H9 (cell line): ENCODE results near the gene IGFL2. TPM values are rescaled to one million over a fixed set of nuclear protein-coding genes. Genes with fewer than 3 reads are reported as not detected.
A peak's percentile ranks its signal among the peaks of the same experiment; 100 is the strongest.

Experiments
- DNase-seq: peaks from one replicate; pipeline ENCODE4 v3.0.0-alpha.2; 2017
- H2AFZ ChIP-seq: one replicate; pipeline ENCODE4 v1.6.1; 2013; ENCODE audit warnings: mild to moderate bottlenecking, low read length, control low read depth, moderate library complexity
- H2AK5ac ChIP-seq: 2 replicates; pipeline ENCODE4 v1.6.1; 2013; ENCODE audit warnings: low read length, control low read depth, mixed read lengths; ENCODE audit not compliant: insufficient read length
- H2BK120ac ChIP-seq: one replicate; pipeline ENCODE4 v1.6.1; 2013; ENCODE audit warnings: low read depth, mild to moderate bottlenecking, low read length, control low read depth, inconsistent platforms; ENCODE audit not compliant: poor library complexity, severe bottlenecking
- H2BK12ac ChIP-seq: 2 replicates; pipeline ENCODE4 v1.6.1; 2013; ENCODE audit warnings: low read length, control low read depth, mixed read lengths, low read depth; ENCODE audit not compliant: insufficient read length
- H2BK15ac ChIP-seq: 2 replicates; pipeline ENCODE4 v1.6.1; 2013; ENCODE audit warnings: low read depth, low read length, control low read depth
- H2BK20ac ChIP-seq: one replicate; pipeline ENCODE4 v1.6.1; 2013; ENCODE audit warnings: low read depth, mild to moderate bottlenecking, low read length, control low read depth, inconsistent platforms; ENCODE audit not compliant: poor library complexity, severe bottlenecking
- H2BK5ac ChIP-seq: 2 replicates; pipeline ENCODE4 v1.6.1; 2013; ENCODE audit warnings: low read length, control low read depth, mixed read lengths; ENCODE audit not compliant: insufficient read length
- H3K14ac ChIP-seq: 2 replicates; pipeline ENCODE4 v1.6.1; 2013; ENCODE audit warnings: low read length, control low read depth; ENCODE audit not compliant: insufficient read depth
- H3K18ac ChIP-seq: 2 replicates; pipeline ENCODE4 v1.6.1; 2013; ENCODE audit warnings: low read depth, mild to moderate bottlenecking, mixed read lengths, low read length, control low read depth; ENCODE audit not compliant: insufficient read length
- H3K23ac ChIP-seq: 2 replicates; pipeline ENCODE4 v1.6.1; 2013; ENCODE audit warnings: low read length, control low read depth, mixed read lengths, low read depth; ENCODE audit not compliant: insufficient read length
- H3K23me2 ChIP-seq: 2 replicates; pipeline ENCODE4 v1.6.1; 2013; ENCODE audit warnings: low read depth, mild to moderate bottlenecking, mixed read lengths, low read length, control low read depth; ENCODE audit not compliant: insufficient read length, poor library complexity, severe bottlenecking
- H3K27ac ChIP-seq: 2 replicates; pipeline ENCODE4 v1.5.1; 2013; ENCODE audit warnings: low read length, control low read depth, mixed read lengths, low read depth; ENCODE audit not compliant: insufficient read length
- H3K27me3 ChIP-seq: 2 replicates; pipeline ENCODE4 v1.6.1; 2013; ENCODE audit warnings: low read length, control low read depth, inconsistent platforms; ENCODE audit not compliant: insufficient read depth
- H3K4ac ChIP-seq: 2 replicates; pipeline ENCODE4 v1.6.1; 2013; ENCODE audit warnings: low read depth, mild to moderate bottlenecking, control low read depth, inconsistent platforms, low read length, moderate library complexity
- H3K4me1 ChIP-seq: 2 replicates; pipeline ENCODE4 v1.6.1; 2013; ENCODE audit warnings: low read length, control low read depth, inconsistent platforms; ENCODE audit not compliant: insufficient read depth
- H3K4me2 ChIP-seq: 2 replicates; pipeline ENCODE4 v1.6.1; 2013; ENCODE audit warnings: low read length, control low read depth, mixed read lengths; ENCODE audit not compliant: insufficient read length, insufficient read depth
- H3K56ac ChIP-seq: 2 replicates; pipeline ENCODE4 v1.6.1; 2013; ENCODE audit warnings: low read depth, mild to moderate bottlenecking, mixed read lengths, low read length, control low read depth; ENCODE audit not compliant: insufficient read length
- H3K79me1 ChIP-seq: 2 replicates; pipeline ENCODE4 v1.6.1; 2013; ENCODE audit warnings: low read depth, mild to moderate bottlenecking, moderate library complexity, low read length, control low read depth, inconsistent platforms; ENCODE audit not compliant: insufficient read depth, poor library complexity, severe bottlenecking
- H3K79me2 ChIP-seq: 2 replicates; pipeline ENCODE4 v1.6.1; 2013; ENCODE audit warnings: low read length, control low read depth, inconsistent platforms; ENCODE audit not compliant: insufficient read depth
- H3K9ac ChIP-seq: 2 replicates; pipeline ENCODE4 v1.6.1; 2013; ENCODE audit warnings: low read length, control low read depth, mixed read lengths; ENCODE audit not compliant: insufficient read length; ENCODE audit errors: extremely low read depth
- H3K9me3 ChIP-seq: one replicate; pipeline ENCODE4 v1.6.1; 2013; ENCODE audit warnings: low read depth, low read length, inconsistent platforms; ENCODE audit not compliant: control insufficient read depth
- H3T11ph ChIP-seq: one replicate; pipeline ENCODE4 v1.6.1; 2013; ENCODE audit warnings: mild to moderate bottlenecking, low read length, control low read depth, inconsistent platforms
- H4K20me1 ChIP-seq: one replicate; pipeline ENCODE4 v1.6.1; 2013; ENCODE audit not compliant: control insufficient read depth, insufficient read length, insufficient read depth
- H4K5ac ChIP-seq: 2 replicates; pipeline ENCODE4 v1.6.1; 2013; ENCODE audit warnings: low read depth, mild to moderate bottlenecking, mixed read lengths, low read length, control low read depth; ENCODE audit not compliant: insufficient read length
- H4K8ac ChIP-seq: replicated peaks from 2 replicates; pipeline ENCODE4 v1.6.1; 2013; ENCODE audit warnings: low read length, control low read depth, mixed read lengths, low read depth; ENCODE audit not compliant: insufficient read length
- H4K91ac ChIP-seq: 2 replicates; pipeline ENCODE4 v1.6.1; 2013; ENCODE audit warnings: low read depth, mild to moderate bottlenecking, moderate library complexity, mixed read lengths, low read length, control low read depth; ENCODE audit not compliant: insufficient read length
- H3K27ac Mint-ChIP-seq, 3 experiments: 2 replicates in 2 of 3; 3 replicates in 1 of 3; pipeline ENCODE4 v1.8.0; 2020 to 2021; ENCODE audit warnings: mixed read lengths in 3 of 3, mild to moderate bottlenecking in 1 of 3, moderate library complexity in 1 of 3
- H3K27me3 Mint-ChIP-seq: 2 replicates; pipeline ENCODE4 v1.8.0; 2021; ENCODE audit warnings: low read depth, mild to moderate bottlenecking, moderate library complexity, mixed read lengths
- H3K36me3 Mint-ChIP-seq, 3 experiments: 2 replicates in 2 of 3; 3 replicates in 1 of 3; pipeline ENCODE4 v1.8.0; 2020 to 2021; ENCODE audit warnings: low read depth in 3 of 3, mixed read lengths in 3 of 3; ENCODE audit not compliant: insufficient read depth in 1 of 3
- H3K4me1 Mint-ChIP-seq, 2 experiments: 2 replicates each; pipeline ENCODE4 v1.8.0; 2020; ENCODE audit warnings: mixed read lengths in 2 of 2
- H3K4me3 Mint-ChIP-seq, 2 experiments: 2 replicates in 1 of 2; 3 replicates in 1 of 2; pipeline ENCODE4 v1.8.0; 2020 to 2021; ENCODE audit warnings: mild to moderate bottlenecking in 2 of 2, mixed read lengths in 2 of 2, moderate library complexity in 1 of 2
- H3K9me3 Mint-ChIP-seq, 2 experiments: 2 replicates in 1 of 2; 3 replicates in 1 of 2; pipeline ENCODE4 v1.8.0; 2020; ENCODE audit warnings: mild to moderate bottlenecking in 2 of 2, mixed read lengths in 2 of 2, moderate library complexity in 1 of 2
- WGBS: extraction: QIAGEN DNeasy Blood & Tissue Kit; methylation state at CpG from one replicate; pipeline ENCODE4 v1.1.7; 2013; ENCODE audit warnings: missing lambda C conversion rate, low lambda C conversion rate, mixed read lengths; ENCODE audit not compliant: insufficient read length; ENCODE audit errors: extremely low coverage; 5-methylcytosine and 5-hydroxymethylcytosine counted together
- total RNA-seq: library from RNA; stranded (reverse); gene quantifications from 2 replicates; pipeline ENCODE4 v1.2.1, GENCODE V29; 2021
- TF ChIP-seq, protein P1 (sequence below): fragments of 200-600 bp; sonication (generic); conservative IDR thresholded peaks from 3 replicates; pipeline ENCODE4 v1.8.0; 2021; ENCODE audit warnings: antibody characterized with exemption, mild to moderate bottlenecking

IGFL2 gene
- total RNA-seq, 1 experiment from 2014 or later: not detected

DNA sequence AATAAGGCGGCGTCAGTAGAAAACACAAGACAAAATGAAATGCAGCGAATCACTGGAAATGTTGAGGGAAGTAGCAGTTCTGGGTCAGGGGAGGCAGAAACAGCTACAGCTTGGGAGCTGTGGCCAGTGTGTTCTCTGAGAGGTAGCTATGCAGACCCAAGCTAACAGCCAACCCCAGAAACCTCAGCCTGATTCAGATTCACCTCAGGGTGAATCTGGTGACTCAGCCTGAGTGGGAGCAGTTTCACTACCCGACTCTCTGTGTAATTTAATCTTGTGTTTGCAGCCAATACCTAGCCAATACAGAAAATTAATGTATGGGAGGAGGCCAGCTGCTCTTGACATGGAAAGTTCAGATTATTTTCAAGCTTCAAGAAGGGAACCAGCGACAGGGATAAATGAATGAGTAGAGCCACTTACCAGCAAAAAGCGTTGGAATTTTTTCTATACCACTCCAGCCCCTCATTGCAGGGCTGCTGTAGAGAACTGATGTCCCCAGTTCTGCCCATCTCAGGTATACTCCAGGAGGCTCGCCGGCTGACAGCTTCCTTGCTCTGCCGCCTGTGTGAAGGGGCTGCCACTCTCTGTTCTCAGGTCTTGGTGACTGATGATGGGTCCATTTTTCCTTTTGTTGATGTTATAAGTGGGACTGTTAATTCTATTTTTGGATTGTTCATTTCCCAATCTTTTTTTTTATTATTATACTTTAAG is 32.5 kb upstream of the IGFL2 start:
- Histone ChIP-seq H3K23me2 (no peaks in the 10 kb centered on the region), H4K91ac (no peak overlapping the region), H4K8ac (no peak overlapping the region), H3K79me1 (no peaks in the 10 kb centered on the region), H3K18ac (no peak overlapping the region), H3K14ac (no peak overlapping the region), H3K23ac (no peak overlapping the region), H3K27ac (no peak overlapping the region), H2BK20ac (no peak overlapping the region), H3K27me3 (no peaks in the 10 kb centered on the region), H3K79me2 (no peaks in the 10 kb centered on the region), H3T11ph (no peak overlapping the region), H3K4me1 (no peaks in the 10 kb centered on the region; the same call in 1 of the 2 replicates), H3K4ac (no peak overlapping the region), H3K9me3 (no peaks in the 10 kb centered on the region), H2AK5ac (no peak overlapping the region), H3K9ac (no peak overlapping the region), H3K4me2 (no peak overlapping the region), H2BK5ac (no peak overlapping the region), H4K5ac (no peak overlapping the region), H2BK15ac (no peak overlapping the region), H4K20me1 (no peaks in the 10 kb centered on the region), H2BK12ac (peak overlapping the region; percentile 25), H3K56ac (no peak overlapping the region), H2AFZ (no peak overlapping the region), H2BK120ac (no peak overlapping the region)
- no peak overlapping the region for H3K4me3 Mint-ChIP-seq
- WGBS: no CpG with 5 or more reads among the region's 9 CpGs
- no peak for DNase-seq
- peaks cover 8 to 11% of the 10 kb centered on the region in 2 experiments for H3K9me3 Mint-ChIP-seq
- no peak overlapping the region for H3K27ac Mint-ChIP-seq
- peaks cover 0 to 9% (median 2%) of the 10 kb centered on the region in 3 experiments; a peak in 3 of 7 replicates for H3K36me3 Mint-ChIP-seq
- peaks cover 10% of the 10 kb centered on the region for H3K27me3 Mint-ChIP-seq
- TF ChIP-seq, protein P1, sequence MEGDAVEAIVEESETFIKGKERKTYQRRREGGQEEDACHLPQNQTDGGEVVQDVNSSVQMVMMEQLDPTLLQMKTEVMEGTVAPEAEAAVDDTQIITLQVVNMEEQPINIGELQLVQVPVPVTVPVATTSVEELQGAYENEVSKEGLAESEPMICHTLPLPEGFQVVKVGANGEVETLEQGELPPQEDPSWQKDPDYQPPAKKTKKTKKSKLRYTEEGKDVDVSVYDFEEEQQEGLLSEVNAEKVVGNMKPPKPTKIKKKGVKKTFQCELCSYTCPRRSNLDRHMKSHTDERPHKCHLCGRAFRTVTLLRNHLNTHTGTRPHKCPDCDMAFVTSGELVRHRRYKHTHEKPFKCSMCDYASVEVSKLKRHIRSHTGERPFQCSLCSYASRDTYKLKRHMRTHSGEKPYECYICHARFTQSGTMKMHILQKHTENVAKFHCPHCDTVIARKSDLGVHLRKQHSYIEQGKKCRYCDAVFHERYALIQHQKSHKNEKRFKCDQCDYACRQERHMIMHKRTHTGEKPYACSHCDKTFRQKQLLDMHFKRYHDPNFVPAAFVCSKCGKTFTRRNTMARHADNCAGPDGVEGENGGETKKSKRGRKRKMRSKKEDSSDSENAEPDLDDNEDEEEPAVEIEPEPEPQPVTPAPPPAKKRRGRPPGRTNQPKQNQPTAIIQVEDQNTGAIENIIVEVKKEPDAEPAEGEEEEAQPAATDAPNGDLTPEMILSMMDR: no peak
- peaks cover 10 to 12% of the 10 kb centered on the region in 2 experiments for H3K4me1 Mint-ChIP-seq
